IMR-90 (cell line): Measurements from ENCODE around the gene RAP1GAP2.

Experiments used
- CEBPB ChIP-seq: IDR thresholded peaks from 2 replicates; pipeline ENCODE4 v1.6.1; 2012; ENCODE audit warnings: low read depth, low read length, improper control_type of control experiment
- CTCF ChIP-seq: conservative IDR thresholded peaks from 2 replicates; pipeline ENCODE4 v1.5.1; 2012; ENCODE audit warnings: mild to moderate bottlenecking, low read depth, low read length, improper control_type of control experiment
- MAFK ChIP-seq: IDR thresholded peaks from 2 replicates; pipeline ENCODE4 v1.6.1; 2012; ENCODE audit warnings: low read depth, low read length, improper control_type of control experiment
- MAZ ChIP-seq: IDR thresholded peaks from 2 replicates; pipeline ENCODE4 v1.6.1; 2012; ENCODE audit warnings: low read depth, mild to moderate bottlenecking, low read length, improper control_type of control experiment, moderate library complexity, borderline replicate concordance

GRCh38 chr17:2794111-2794803 is 2.0 kb upstream of the RAP1GAP2 start:
- no peak for TF ChIP-seq MAZ
- TF ChIP-seq CTCF, result no peak
- no peak for TF ChIP-seq CEBPB
- no peak for TF ChIP-seq MAFK
